ENCODE measurements around the gene ATP11C. TPM values are rescaled to one million over a fixed set of nuclear protein-coding genes. Genes with fewer than 3 reads are reported as not detected.

The ATP11C gene
- polyA plus RNA-seq, 3 donors, result 1.6 to 6.7 (median 2.5) TPM

DNA sequence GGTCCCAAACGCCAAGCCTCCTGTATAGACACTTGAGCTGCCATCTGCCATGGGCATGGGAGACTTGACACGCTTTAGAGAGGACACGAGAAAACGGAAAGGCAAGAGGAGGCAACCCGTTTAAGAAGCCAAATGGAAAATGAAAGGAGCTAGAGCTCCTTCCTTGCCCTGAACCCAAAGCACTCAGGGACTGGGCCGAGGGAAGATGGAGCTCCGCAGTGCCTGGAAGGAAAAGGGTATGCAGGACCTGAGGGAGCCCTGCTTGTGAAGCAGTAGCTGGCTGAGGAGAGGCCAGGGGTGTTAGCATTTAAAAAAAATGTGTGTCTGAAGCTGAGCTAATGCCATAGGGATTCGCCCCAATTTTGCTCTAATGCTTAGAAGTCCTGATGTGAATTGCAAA is 239.9 kb downstream of the ATP11C start:
- H3K27ac ChIP-seq (ENCODE audit: low read depth in 1 of 2, low read length in 2 of 2), result no peak overlapping the region
- no peak overlapping the region for H2AFZ ChIP-seq (ENCODE audit: insufficient read depth, low read depth, low read length, poor library complexity, severe bottlenecking)
- H3K79me2 ChIP-seq (ENCODE audit: insufficient read depth, low read length), result no peaks in the 10 kb centered on the region
- TF ChIP-seq, protein P1, sequence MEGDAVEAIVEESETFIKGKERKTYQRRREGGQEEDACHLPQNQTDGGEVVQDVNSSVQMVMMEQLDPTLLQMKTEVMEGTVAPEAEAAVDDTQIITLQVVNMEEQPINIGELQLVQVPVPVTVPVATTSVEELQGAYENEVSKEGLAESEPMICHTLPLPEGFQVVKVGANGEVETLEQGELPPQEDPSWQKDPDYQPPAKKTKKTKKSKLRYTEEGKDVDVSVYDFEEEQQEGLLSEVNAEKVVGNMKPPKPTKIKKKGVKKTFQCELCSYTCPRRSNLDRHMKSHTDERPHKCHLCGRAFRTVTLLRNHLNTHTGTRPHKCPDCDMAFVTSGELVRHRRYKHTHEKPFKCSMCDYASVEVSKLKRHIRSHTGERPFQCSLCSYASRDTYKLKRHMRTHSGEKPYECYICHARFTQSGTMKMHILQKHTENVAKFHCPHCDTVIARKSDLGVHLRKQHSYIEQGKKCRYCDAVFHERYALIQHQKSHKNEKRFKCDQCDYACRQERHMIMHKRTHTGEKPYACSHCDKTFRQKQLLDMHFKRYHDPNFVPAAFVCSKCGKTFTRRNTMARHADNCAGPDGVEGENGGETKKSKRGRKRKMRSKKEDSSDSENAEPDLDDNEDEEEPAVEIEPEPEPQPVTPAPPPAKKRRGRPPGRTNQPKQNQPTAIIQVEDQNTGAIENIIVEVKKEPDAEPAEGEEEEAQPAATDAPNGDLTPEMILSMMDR (IDR thresholded peaks at IDR 0.05), result no peak
- Mint-ChIP-seq H3K27ac (no peak overlapping the region), H3K36me3 (peaks cover 0 to 2% of the 10 kb centered on the region in 2 donors), H3K27me3 (ENCODE audit: low read depth in 3 of 3) (peaks cover 23 to 46% (median 27%) of the 10 kb centered on the region in 3 donors), H3K4me1 (peaks cover 7% of the 10 kb centered on the region), H3K9me3 (peaks cover 0 to 7% (median 0%) of the 10 kb centered on the region in 7 donors), H3K4me3 (peak overlapping the region in 1 of 2 donors; percentile 59)
- no peaks in the 10 kb centered on the region for H4K20me1 ChIP-seq (ENCODE audit: insufficient read depth, low read length)
- no peaks in the 10 kb centered on the region for H3K36me3 ChIP-seq (replicated peaks in 1 of 2; ENCODE audit: control insufficient read depth in 1 of 2, insufficient read depth in 2 of 2, low read length in 2 of 2)
- H3K9me3 ChIP-seq (replicated peaks in 1 of 2; ENCODE audit: control insufficient read depth in 1 of 2, insufficient read depth in 1 of 2, low read length in 2 of 2), result no peaks in the 10 kb centered on the region
- 40% methylated on average over 1 of the region's 8 CpGs for WGBS (ENCODE audit: insufficient coverage)
- H3K4me3 ChIP-seq (replicated peaks in 1 of 3; ENCODE audit: low read depth in 2 of 3, low read length in 3 of 3), result no peak overlapping the region
- H3K4me1 ChIP-seq (ENCODE audit: control insufficient read depth in 1 of 2, insufficient read depth in 2 of 2, low read length in 2 of 2), result no peaks in the 10 kb centered on the region
- H3K4me2 ChIP-seq (replicated peaks; ENCODE audit: extremely low read depth, low read length, poor library complexity, severe bottlenecking), result no peak overlapping the region
- DNase-seq, result no peak
- no peak overlapping the region for H3K9ac ChIP-seq (ENCODE audit: insufficient read depth, low read length, poor library complexity, severe bottlenecking)
- intact Hi-C loops (cut with micrococcal nuclease), result no loop called here
- peaks cover 6 to 24% of the 10 kb centered on the region in 2 donors for H3K27me3 ChIP-seq (ENCODE audit: control insufficient read depth in 2 of 2, insufficient read depth in 2 of 2, low read length in 2 of 2)

GRCh38 chrX:139692506-139692849 is 240.4 kb downstream of the ATP11C start:
- Histone ChIP-seq H3K9ac (ENCODE audit: insufficient read depth, low read length, poor library complexity, severe bottlenecking) (no peak overlapping the region), H3K9me3 (replicated peaks in 1 of 2; ENCODE audit: control insufficient read depth in 1 of 2, insufficient read depth in 1 of 2, low read length in 2 of 2) (no peaks in the 10 kb centered on the region), H3K27me3 (ENCODE audit: control insufficient read depth in 2 of 2, insufficient read depth in 2 of 2, low read length in 2 of 2) (peaks cover 6 to 24% of the 10 kb centered on the region in 2 donors), H3K27ac (ENCODE audit: low read depth in 1 of 2, low read length in 2 of 2) (no peak overlapping the region), H3K4me3 (replicated peaks in 1 of 3; ENCODE audit: low read depth in 2 of 3, low read length in 3 of 3) (no peak overlapping the region), H2AFZ (ENCODE audit: insufficient read depth, low read depth, low read length, poor library complexity, severe bottlenecking) (no peak overlapping the region), H3K36me3 (replicated peaks in 1 of 2; ENCODE audit: control insufficient read depth in 1 of 2, insufficient read depth in 2 of 2, low read length in 2 of 2) (no peaks in the 10 kb centered on the region), H3K4me2 (replicated peaks; ENCODE audit: extremely low read depth, low read length, poor library complexity, severe bottlenecking) (peak overlapping the region; percentile 13), H3K4me1 (ENCODE audit: control insufficient read depth in 1 of 2, insufficient read depth in 2 of 2, low read length in 2 of 2) (no peaks in the 10 kb centered on the region), H4K20me1 (ENCODE audit: insufficient read depth, low read length) (no peaks in the 10 kb centered on the region), H3K79me2 (ENCODE audit: insufficient read depth, low read length) (no peaks in the 10 kb centered on the region)
- H3K27ac Mint-ChIP-seq, result no peak overlapping the region
- TF ChIP-seq, protein P1 (IDR thresholded peaks at IDR 0.05), result no peak
- DNase-seq, result no peak
- peaks cover 0 to 2% of the 10 kb centered on the region in 2 donors for H3K36me3 Mint-ChIP-seq
- peaks cover 0 to 7% (median 0%) of the 10 kb centered on the region in 7 donors for H3K9me3 Mint-ChIP-seq
- intact Hi-C loops (cut with micrococcal nuclease), result no loop called here
- peaks cover 7% of the 10 kb centered on the region for H3K4me1 Mint-ChIP-seq
- 34% methylated on average over 3 of the region's 11 CpGs for WGBS (ENCODE audit: insufficient coverage)
- H3K4me3 Mint-ChIP-seq, result peak overlapping the region in 1 of 2 donors; percentile 59
- peaks cover 23 to 46% (median 27%) of the 10 kb centered on the region in 3 donors for H3K27me3 Mint-ChIP-seq (ENCODE audit: low read depth in 3 of 3)
